ENCODE data around the gene PRDM16. TPM values are rescaled to one million over a fixed set of nuclear protein-coding genes. Genes with fewer than 3 reads are reported as not detected.
A peak's percentile ranks its signal among the peaks of the same experiment; 100 is the strongest.

PRDM16 gene
- total and polyA plus RNA-seq, 2 of the 8 experiments (the other 6 are each of a cell fraction or from before 2014, with no cell fraction given) = 0.39 to 0.43 TPM

- Histone ChIP-seq H3K23ac (ENCODE audit: insufficient read length) (no peak overlapping the region), H2BK120ac (replicated peaks; ENCODE audit: low read depth, low read length) (no peak overlapping the region), H2BK5ac (ENCODE audit: low read depth, low read length) (no peak overlapping the region), H2AFZ (ENCODE audit: low read length) (no peak overlapping the region), H3K23me2 (ENCODE audit: low read depth, low read length) (no peaks in the 10 kb centered on the region), H3K27ac (ENCODE audit: low read depth, low read length) (no peak overlapping the region), H3K36me3 (ENCODE audit: control insufficient read depth in 2 of 4, insufficient read depth in 4 of 4, low read length in 3 of 4) (no peaks in the 10 kb centered on the region), H3K79me1 (ENCODE audit: low read depth, low read length) (no peaks in the 10 kb centered on the region), H4K8ac (ENCODE audit: extremely low read depth, insufficient read depth, low read length) (peak overlapping the region; percentile 76; the same call in 1 of the 2 replicates), H2BK12ac (ENCODE audit: low read depth, low read length) (no peak overlapping the region), H3K18ac (ENCODE audit: extremely low read depth, low read length) (no peak overlapping the region; the same call in 1 of the 2 replicates), H4K5ac (ENCODE audit: insufficient read length, low read depth, low read length) (no peak overlapping the region), H2BK15ac (ENCODE audit: low read length) (no peak overlapping the region), H3K4me3 (ENCODE audit: extremely low read depth in 1 of 4, insufficient read depth in 2 of 4, low read depth in 3 of 4, low read length in 4 of 4) (no peak overlapping the region), H3K4ac (replicated peaks; ENCODE audit: insufficient read length, low read depth, low read length) (no peak overlapping the region), H2BK20ac (ENCODE audit: low read length) (no peak overlapping the region), H3K27me3 (replicated peaks in 1 of 4; ENCODE audit: control insufficient read depth in 3 of 4, extremely low read depth in 1 of 4, insufficient read depth in 3 of 4, low read length in 3 of 4) (peaks cover 0 to 2% (median 0%) of the 10 kb centered on the region in 4 experiments; a peak in 1 of 7 replicates), H4K91ac (replicated peaks; ENCODE audit: insufficient read length, low read length) (no peak overlapping the region), H3K4me1 (replicated peaks in 1 of 4; ENCODE audit: control insufficient read depth in 3 of 4, insufficient read depth in 4 of 4, low read length in 3 of 4) (no peaks in the 10 kb centered on the region; a peak in 1 of 7 replicates), H4K20me1 (replicated peaks in 1 of 2; ENCODE audit: control insufficient read depth in 1 of 2, insufficient read depth in 2 of 2, low read length in 2 of 2) (no peaks in the 10 kb centered on the region), H3K56ac (replicated peaks; ENCODE audit: insufficient read length, low read depth, low read length) (no peak overlapping the region), H3K9me3 (ENCODE audit: insufficient read depth in 2 of 2, low read depth in 1 of 2, low read length in 1 of 2) (peaks cover 12 to 20% of the 10 kb centered on the region in 2 experiments), H3K9ac (replicated peaks in 1 of 4; ENCODE audit: extremely low read depth in 1 of 4, low read depth in 3 of 4, low read length in 3 of 4) (no peak overlapping the region), H3K14ac (ENCODE audit: insufficient read length) (no peak overlapping the region), H3K4me2 (ENCODE audit: insufficient read depth in 1 of 2, low read depth in 2 of 2, low read length in 2 of 2) (no peak overlapping the region), H3K79me2 (ENCODE audit: control insufficient read depth in 1 of 2, insufficient read depth in 2 of 2, low read length in 2 of 2) (no peaks in the 10 kb centered on the region), H2AK5ac (ENCODE audit: low read depth, low read length) (no peak overlapping the region)
- FAIRE-seq = no peak
- ChIA-PET POLR2A (ENCODE audit: partially characterized antibody) (no interaction called here), CTCF (ENCODE audit: partially characterized antibody) (interaction anchor here (0.7 to 5.8 kb wide), 11 partner anchors 9 to 1295 kb away, joined by 3 to 50 read pairs (median 6); no protein-coding TSS in a partner anchor)
- TF ChIP-seq MAX (IDR thresholded peaks at IDR 0.05) = no peak
- WGBS, 2 experiments (ENCODE audit: extremely low coverage in 1 of 2, insufficient coverage in 1 of 2, insufficient read length in 1 of 2, insufficient replicate concordance in 2 of 2, low coverage in 1 of 2, low lambda C conversion rate in 2 of 2, missing lambda C conversion rate in 1 of 2) = 93% methylated on average over 24 of the region's 39 CpGs; no CpG with 5 or more reads in 1 of the 2 experiments
- no peak for DNase-seq (ENCODE audit: low read depth in 1 of 2, low spot score in 2 of 2)
Observed at GRCh38 chr1:3415260-3416090, 346.5 kb downstream of the PRDM16 start.

Data from H1 (cell line).